ENCODE measurements around the gene PREX1. TPM values are rescaled to one million over a fixed set of nuclear protein-coding genes. Genes with fewer than 3 reads are reported as not detected.

PREX1 gene
- total RNA-seq, 2 donors from 2014 or later = 6.2 to 11.8 TPM

GRCh38 chr20:48734104-48734749 is 93.6 kb downstream of the PREX1 start:
- DNase-seq = no peak
- no peak for ATAC-seq
- intact Hi-C loops (cut with DNase I, micrococcal nuclease) = no loop called here

DNA sequence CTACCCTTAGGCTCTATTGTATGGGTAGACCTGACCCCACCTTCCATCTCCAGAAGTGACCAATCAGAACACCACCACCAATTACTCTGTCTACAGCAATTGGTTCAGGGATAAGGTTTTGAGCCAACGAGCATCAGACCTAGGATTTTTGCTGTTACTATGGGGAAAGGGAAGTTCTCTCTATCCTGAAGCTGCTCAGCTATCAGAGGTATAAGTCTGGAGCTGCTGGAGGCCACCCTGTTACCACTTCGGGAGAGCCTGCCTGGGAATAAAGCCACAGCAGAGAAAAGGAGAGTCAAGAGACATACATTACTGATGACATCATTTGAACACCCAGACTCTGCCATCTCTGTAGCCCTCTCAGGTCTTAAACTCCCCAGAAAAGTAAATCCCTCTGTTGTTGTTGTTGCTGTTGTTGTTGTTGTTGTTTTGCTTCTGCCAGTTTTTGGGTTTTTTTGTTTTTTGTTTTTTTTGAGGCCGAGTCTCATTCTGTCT is 94.5 kb downstream of the PREX1 start:
- intact Hi-C loops (cut with DNase I, micrococcal nuclease) = no loop called here
- no peak for DNase-seq
- ATAC-seq = no peak

DNA sequence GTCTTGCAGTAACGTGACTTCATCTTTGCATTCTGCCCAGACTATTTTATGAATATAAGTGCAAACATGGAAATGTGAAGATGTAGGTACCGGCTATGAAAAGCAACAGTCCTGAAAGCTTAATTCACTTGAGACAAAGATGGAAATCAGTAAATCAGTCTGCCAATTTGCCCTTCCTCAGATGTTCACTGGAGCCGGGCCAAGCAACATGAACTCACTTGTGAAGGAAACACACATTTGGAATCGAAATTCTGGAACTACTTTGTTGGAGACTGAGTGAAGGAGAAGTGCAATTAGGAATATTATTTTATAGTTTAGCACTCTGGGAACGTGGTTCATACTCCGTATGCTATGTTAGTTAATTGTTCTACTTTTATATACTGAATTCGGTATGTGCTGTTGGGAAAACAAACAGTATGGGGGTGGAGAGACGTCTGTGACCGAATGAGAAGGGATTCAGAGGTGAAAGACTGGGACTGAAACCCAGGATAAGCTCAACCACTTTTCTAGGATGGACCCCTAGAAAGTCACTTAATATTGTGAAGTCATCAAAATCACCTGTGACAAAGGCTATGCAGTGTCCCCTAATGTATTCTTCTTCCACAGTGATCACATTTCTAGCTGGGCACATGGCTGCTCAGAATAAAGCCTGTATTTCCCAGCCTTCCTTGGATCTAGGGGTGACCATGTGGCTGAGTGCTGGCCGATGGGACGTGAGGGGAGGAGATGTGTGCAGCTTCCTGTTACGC is 95.5 kb downstream of the PREX1 start:
- no peak for ATAC-seq
- no peak for DNase-seq
- intact Hi-C loops (cut with DNase I, micrococcal nuclease) = no loop called here

DNA sequence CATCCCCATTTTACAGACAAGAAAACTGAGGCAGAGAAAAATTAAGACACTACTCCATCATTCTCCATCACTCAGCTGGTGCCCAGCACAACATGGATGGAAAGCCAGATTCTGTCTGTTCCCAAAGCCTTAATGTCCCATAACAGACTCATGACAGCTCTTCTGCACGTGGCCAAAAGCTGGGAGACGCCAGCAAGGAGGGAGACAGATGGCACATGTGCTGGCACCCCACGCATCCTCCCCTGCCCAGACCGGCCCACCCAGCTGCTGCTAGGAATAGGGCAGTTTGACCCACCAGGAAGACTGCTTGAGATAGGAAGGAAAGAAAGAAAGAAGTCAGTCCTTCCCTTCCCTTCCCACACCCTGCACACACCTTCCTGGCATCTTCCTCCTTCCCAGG is 96.3 kb downstream of the PREX1 start:
- intact Hi-C loops (cut with DNase I, micrococcal nuclease) = no loop called here
- ATAC-seq = no peak
- no peak for DNase-seq

- ATAC-seq = no peak
- no peak for DNase-seq
- intact Hi-C loops (cut with DNase I, micrococcal nuclease) = no loop called here
Observed at GRCh38 chr20:48730977-48731376, 96.8 kb downstream of the PREX1 start.

DNA sequence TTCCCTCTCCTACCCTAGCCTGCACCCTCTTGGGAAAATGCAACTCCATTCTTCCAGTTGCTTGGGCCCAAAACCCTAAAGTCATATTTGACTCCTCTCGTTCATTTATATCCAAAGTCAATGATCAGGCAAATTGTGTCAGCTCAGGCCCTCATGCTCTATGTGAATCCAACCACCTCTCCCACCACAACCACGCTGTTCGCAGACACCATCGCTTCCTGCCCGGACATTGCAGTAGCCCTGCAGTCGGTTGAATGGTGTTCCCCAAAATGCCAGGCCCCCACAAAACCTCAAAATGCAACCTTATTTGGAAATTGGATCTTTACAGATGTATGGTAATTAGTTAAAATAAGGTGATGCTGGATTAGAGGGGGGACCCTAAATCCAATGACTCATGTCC is 98.3 kb downstream of the PREX1 start:
- DNase-seq = no peak
- intact Hi-C loops (cut with DNase I, micrococcal nuclease) = no loop called here
- no peak for ATAC-seq

- intact Hi-C loops (cut with DNase I, micrococcal nuclease) = no loop called here
- ATAC-seq (no peak), DNase-seq (no peak)
Observed at GRCh38 chr20:48728042-48728825, 99.6 kb downstream of the PREX1 start.

DNA sequence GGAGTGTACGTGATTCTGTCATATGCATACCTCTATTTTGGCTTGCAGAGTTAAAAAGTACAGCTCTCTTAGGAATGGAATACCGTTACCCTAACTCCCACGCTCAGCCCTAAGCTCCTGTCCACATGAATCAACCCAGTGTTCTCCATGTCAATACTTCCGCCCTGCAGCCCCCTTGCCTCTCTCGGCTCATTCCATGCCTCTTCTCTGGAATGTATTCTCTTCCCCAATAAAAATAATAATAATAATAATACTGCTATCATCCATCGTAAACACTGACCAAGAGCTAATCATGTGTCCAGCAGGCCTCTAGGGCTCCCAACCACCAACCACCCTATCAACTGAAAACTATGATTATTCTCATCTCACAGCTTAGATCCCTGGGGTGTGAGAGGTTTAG is 100.6 kb downstream of the PREX1 start:
- intact Hi-C loops (cut with DNase I, micrococcal nuclease) = no loop called here

DNA sequence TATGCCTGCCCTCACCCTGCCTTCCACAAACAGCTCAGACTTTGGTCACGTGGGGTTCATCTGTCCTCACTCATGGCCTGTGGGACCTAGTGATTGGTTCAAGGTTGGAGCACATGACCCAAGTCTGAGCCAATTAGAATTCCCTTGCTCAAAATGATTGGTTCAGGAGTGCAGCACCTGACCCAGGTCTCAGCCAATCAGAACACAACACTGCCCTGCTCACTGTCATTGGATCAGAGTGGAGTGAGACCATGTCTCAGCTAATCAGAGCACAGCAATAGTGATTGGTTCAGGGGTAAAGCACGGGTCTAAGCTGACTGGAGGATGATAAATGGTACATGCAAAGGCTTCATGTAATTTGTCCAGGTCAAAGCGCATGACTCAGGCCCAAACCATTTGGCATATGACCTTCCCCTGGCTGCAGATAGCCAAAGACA is 102.2 kb downstream of the PREX1 start:
- ATAC-seq = no peak
- intact Hi-C loops (cut with DNase I, micrococcal nuclease) = no loop called here
- no peak for DNase-seq

More for the DNA sequence above, 100.6 kb downstream of the PREX1 start:
- no peak for ATAC-seq
- DNase-seq = no peak

- DNase-seq (no peak), ATAC-seq (no peak)
- intact Hi-C loops (cut with DNase I, micrococcal nuclease) = no loop called here
Observed at GRCh38 chr20:48724891-48725554, 102.8 kb downstream of the PREX1 start.

DNA sequence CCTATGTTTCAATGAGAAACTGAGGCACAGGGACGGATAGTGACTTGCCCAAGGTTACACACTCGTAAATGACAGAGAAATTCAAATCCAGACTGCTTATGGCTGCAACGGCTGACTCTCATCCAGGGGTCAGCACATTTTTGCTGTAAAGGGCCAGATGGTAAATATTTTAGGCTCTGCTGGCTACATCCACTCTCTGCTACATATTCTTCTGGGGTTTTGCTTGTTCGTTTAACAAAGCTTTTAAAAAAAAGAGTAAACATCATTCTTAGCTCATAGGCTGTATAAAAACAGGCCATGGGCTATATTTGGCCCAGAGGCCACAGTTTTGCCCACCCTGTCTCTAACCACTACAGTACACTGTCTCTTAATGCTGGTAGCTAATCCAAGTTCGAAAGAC is 103.4 kb downstream of the PREX1 start:
- intact Hi-C loops (cut with DNase I, micrococcal nuclease) = no loop called here
- DNase-seq (no peak), ATAC-seq (no peak)

DNA sequence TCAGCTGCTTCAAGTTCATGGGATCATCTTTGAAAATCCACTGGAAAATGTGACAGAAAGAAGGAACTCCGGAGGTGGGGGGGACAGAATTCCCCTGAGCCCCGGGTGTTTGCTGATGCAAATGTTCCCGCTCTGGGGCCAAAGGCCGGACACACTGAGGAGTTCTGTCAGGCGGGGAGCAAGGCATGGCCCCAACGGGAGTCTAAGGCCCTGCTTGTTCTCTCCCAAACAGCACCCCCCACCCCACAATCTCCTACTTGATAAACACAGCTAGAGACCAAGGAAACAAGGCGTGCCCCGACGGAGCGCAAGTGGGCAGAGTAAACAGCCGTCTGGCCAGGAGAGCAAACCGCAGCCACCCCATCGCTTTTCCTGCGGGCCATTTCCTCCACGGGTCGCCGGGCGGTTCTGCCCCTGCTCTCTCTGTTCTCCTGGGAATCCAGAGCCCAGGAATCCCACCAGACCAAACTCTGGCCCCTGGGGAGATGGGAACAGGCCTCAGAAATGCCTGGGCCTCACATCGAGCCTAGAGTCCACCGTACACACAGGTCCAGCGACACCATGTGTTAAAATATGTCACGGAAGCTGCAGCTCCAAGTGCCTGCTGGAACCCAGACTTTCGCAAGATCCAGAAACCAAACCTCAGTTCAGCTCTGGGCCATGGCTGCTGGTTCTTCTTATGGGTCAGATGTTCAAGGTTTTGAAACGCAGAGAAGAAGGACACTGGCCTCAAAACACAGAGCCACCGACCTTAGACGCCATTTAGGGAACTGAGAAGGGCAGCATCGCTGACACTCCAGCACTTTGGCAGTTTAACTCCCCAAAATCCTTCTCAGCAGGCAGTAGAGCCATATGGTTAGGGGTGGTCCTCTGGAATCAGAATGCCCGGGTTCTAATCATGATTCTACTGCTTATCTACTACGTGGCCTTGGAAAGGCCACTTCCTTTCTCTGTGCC is 104.2 kb downstream of the PREX1 start:
- DNase-seq = peak in 1 of 2 donors; percentile 37
- peak; percentile 44 for ATAC-seq
- intact Hi-C loops (cut with DNase I, micrococcal nuclease) = no loop called here

GRCh38 chr20:48722737-48723191 is 105.0 kb downstream of the PREX1 start:
- DNase-seq = no peak
- intact Hi-C loops (cut with DNase I, micrococcal nuclease) = no loop called here
- peak; percentile 41 for ATAC-seq

DNA sequence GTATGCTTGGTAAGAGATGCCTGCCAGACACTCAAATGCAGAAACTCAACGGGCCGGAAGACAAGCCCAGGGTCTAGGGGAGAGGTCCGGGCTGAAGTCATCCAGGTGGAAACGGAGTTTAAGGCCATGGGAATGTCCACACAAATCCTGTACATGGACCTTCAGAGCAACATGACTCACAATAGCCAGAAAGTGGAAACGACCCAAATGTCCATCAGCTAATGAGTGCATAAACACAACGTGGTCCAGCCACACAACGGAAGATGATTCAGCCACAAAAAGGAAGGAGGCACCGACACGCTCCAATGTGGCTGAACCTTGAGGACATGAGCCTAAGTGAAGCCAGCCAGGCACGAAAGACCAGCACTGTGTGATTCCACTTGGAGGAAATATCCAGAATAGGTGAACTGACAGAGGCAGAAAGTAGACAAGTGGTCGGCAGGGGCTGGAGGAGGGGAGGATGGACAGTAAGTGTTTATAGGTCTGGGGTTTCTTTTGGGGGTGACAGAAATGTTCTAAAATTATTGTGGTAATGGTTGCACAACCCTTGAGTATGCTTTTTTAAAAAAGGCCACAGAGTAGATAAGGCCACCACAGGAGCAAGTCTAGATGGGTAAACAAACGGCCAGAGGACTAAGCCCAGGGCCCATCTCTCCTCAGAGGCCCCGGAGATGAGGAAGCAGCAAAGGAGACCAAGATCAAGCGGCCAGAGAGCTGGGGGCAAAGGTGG is 105.6 kb downstream of the PREX1 start:
- peak; percentile 17 for ATAC-seq
- intact Hi-C loops (cut with DNase I, micrococcal nuclease) = no loop called here
- no peak for DNase-seq

GRCh38 chr20:48721324-48722001 is 106.3 kb downstream of the PREX1 start:
- intact Hi-C loops (cut with DNase I, micrococcal nuclease) = no loop called here
- ATAC-seq (no peak), DNase-seq (no peak)

DNA sequence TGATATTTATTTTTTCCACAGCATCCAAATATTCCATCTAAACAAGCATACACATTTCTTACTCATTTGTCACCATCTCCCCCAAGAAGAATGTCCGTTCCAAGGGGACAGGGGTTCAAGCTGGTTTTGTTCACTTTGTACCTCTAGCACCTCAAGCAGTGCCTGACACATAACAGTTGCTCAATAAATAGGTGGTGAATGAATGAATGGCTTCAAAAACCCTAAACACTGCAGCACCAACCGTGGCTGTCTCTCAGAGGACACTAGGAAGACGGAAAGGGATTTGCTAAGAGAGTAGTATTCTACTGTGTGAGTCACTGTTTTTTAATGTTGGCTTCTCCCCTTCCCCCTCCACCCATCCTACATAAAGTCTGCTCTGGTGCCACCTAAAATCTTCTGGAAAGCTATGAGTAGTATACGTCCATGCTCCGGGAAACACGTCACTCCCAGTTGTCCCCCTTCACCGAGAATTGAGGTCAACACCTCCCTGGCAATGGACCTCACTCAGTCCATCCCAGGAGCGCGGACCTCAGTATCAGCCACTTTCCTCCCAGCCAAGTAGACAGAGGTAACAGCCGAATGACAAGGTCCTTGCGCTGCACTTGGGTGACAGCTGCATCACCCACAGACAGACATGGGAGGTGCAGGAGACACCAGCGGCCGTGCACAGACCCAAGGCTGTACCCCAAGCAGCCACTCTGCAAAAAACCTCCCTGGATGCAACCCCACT is 107.4 kb downstream of the PREX1 start:
- ATAC-seq = no peak
- intact Hi-C loops (cut with DNase I, micrococcal nuclease) = no loop called here
- DNase-seq = no peak

Data from left colon (tissue), 2 donors.